IMR-90 (cell line): Measurements from ENCODE around the gene CCSER1. TPM values are rescaled to one million over a fixed set of nuclear protein-coding genes. Genes with fewer than 3 reads are reported as not detected.

Experiments
- ATAC-seq: fragments of 200-7000 bp; cut with Tn5 transposase; 2 replicates; pipeline ENCODE4 v1.9.1; 2020; ENCODE audit warnings: low read depth, mild to moderate bottlenecking, moderate library complexity
- BruUV-seq: library from RNA; stranded (reverse); fragments of 400-500 nt; replicated peaks from 2 replicates; lab custom pipeline; 2021; lab: Mats Ljungman, UMichigan
- CTCF ChIA-PET: fragments of 300-600 bp; formaldehyde crosslinking; extraction: SDS; loops from one replicate; lab custom pipeline; 2021; ENCODE audit warnings: antibody characterized with exemption; lab: Yijun Ruan, JAX
- POLR2A ChIA-PET: fragments of 300-600 bp; sonication (Branson Sonifier 250); formaldehyde crosslinking; loops from one replicate; lab custom pipeline; 2022; ENCODE audit warnings: antibody characterized with exemption; ENCODE audit not compliant: unreplicated experiment; lab: Charles Lee
- DNase-seq: peaks from one replicate; pipeline ENCODE4 v3.0.0; 2013
- H2AFZ ChIP-seq: replicated peaks from 2 replicates; pipeline ENCODE3; 2013; ENCODE audit warnings: low read length, mild to moderate bottlenecking; ENCODE audit not compliant: poor library complexity
- H2AK5ac ChIP-seq: 2 replicates; pipeline ENCODE4 v1.6.1; 2013; ENCODE audit warnings: low read depth, low read length, inconsistent platforms
- H2AK9ac ChIP-seq: replicated peaks from 2 replicates; pipeline ENCODE3; 2013; ENCODE audit warnings: mild to moderate bottlenecking, low read depth, low read length, moderate library complexity; ENCODE audit not compliant: poor library complexity
- H2BK120ac ChIP-seq: 2 replicates; pipeline ENCODE4 v1.6.1; 2013; ENCODE audit warnings: low read depth, low read length, inconsistent platforms
- H2BK15ac ChIP-seq: 3 replicates; pipeline ENCODE4 v1.6.1; 2013; ENCODE audit warnings: low read depth, low read length, inconsistent platforms
- H2BK20ac ChIP-seq: 2 replicates; pipeline ENCODE4 v1.6.1; 2013; ENCODE audit warnings: low read depth, mild to moderate bottlenecking, inconsistent platforms, low read length, moderate library complexity
- H2BK5ac ChIP-seq: 2 replicates; pipeline ENCODE4 v1.6.1; 2013; ENCODE audit warnings: mild to moderate bottlenecking, low read depth, low read length, inconsistent platforms; ENCODE audit not compliant: poor library complexity, severe bottlenecking
- H3K14ac ChIP-seq: replicated peaks from 2 replicates; pipeline ENCODE4 v1.6.1; 2013; ENCODE audit warnings: low read depth, low read length, inconsistent platforms
- H3K18ac ChIP-seq: 2 replicates; pipeline ENCODE4 v1.6.1; 2013; ENCODE audit warnings: low read depth, low read length, control low read depth
- H3K23ac ChIP-seq: 2 replicates; pipeline ENCODE4 v1.6.1; 2013; ENCODE audit warnings: low read depth, low read length, inconsistent platforms
- H3K27ac ChIP-seq: 2 replicates; pipeline ENCODE4 v1.5.1; 2013; ENCODE audit warnings: mild to moderate bottlenecking, control low read depth, low read length; ENCODE audit not compliant: insufficient read depth
- H3K27me3 ChIP-seq: 2 replicates; pipeline ENCODE4 v1.6.1; 2013; ENCODE audit warnings: low read length; ENCODE audit not compliant: control insufficient read depth, insufficient read depth
- H3K36me3 ChIP-seq: 2 replicates; pipeline ENCODE4 v1.6.1; 2013; ENCODE audit warnings: low read length, mixed read lengths; ENCODE audit not compliant: control insufficient read depth, insufficient read depth
- H3K4ac ChIP-seq: 2 replicates; pipeline ENCODE4 v1.6.1; 2013; ENCODE audit warnings: low read depth, low read length, inconsistent platforms
- H3K4me1 ChIP-seq: 2 replicates; pipeline ENCODE4 v1.6.1; 2013; ENCODE audit warnings: low read length, mixed read lengths; ENCODE audit not compliant: control insufficient read depth, insufficient read depth
- H3K4me2 ChIP-seq: 2 replicates; pipeline ENCODE4 v1.6.1; 2013; ENCODE audit warnings: low read depth, mild to moderate bottlenecking, control low read depth, low read length, moderate library complexity
- H3K4me3 ChIP-seq: 2 replicates; pipeline ENCODE4 v1.5.1; 2013; ENCODE audit warnings: low read depth, mild to moderate bottlenecking, control low read depth, low read length, moderate library complexity; ENCODE audit not compliant: insufficient read depth
- H3K56ac ChIP-seq: 2 replicates; pipeline ENCODE4 v1.6.1; 2013; ENCODE audit warnings: low read length, inconsistent platforms; ENCODE audit not compliant: insufficient read depth; ENCODE audit errors: extremely low read depth
- H3K79me1 ChIP-seq, 2 experiments: 2 replicates each; pipeline ENCODE4 v1.6.1; 2013; ENCODE audit warnings: low read length in 2 of 2, inconsistent platforms in 1 of 2, low read depth in 1 of 2
- H3K9ac ChIP-seq: 2 replicates; pipeline ENCODE4 v1.6.1; 2013; ENCODE audit warnings: low read depth, low read length, control low read depth
- H3K9me1 ChIP-seq: 2 replicates; pipeline ENCODE4 v1.6.1; 2013; ENCODE audit warnings: low read length, inconsistent platforms; ENCODE audit not compliant: insufficient read depth
- H3K9me3 ChIP-seq: 2 replicates; pipeline ENCODE4 v1.6.1; 2013; ENCODE audit warnings: low read length; ENCODE audit not compliant: control insufficient read depth, insufficient read depth
- H4K20me1 ChIP-seq: 2 replicates; pipeline ENCODE4 v1.6.1; 2013; ENCODE audit warnings: low read length, inconsistent platforms; ENCODE audit not compliant: insufficient read depth
- H4K5ac ChIP-seq: 2 replicates; pipeline ENCODE4 v1.6.1; 2013; ENCODE audit warnings: mild to moderate bottlenecking, low read depth, low read length, control low read depth
- H4K8ac ChIP-seq, 2 experiments: 2 replicates each; pipeline ENCODE4 v1.6.1; 2013; ENCODE audit warnings: low read depth in 2 of 2, low read length in 2 of 2, control low read depth in 1 of 2, inconsistent platforms in 1 of 2
- H4K91ac ChIP-seq: 2 replicates; pipeline ENCODE4 v1.6.1; 2013; ENCODE audit warnings: low read depth, low read length, inconsistent platforms; ENCODE audit not compliant: insufficient read depth
- ELK1 ChIP-seq: fragments of 150-350 bp; IDR thresholded peaks from 2 replicates; pipeline ENCODE4 v1.6.1; 2016; ENCODE audit warnings: low read depth, mild to moderate bottlenecking, low read length, moderate library complexity, borderline replicate concordance
- RCOR1 ChIP-seq: IDR thresholded peaks from 2 replicates; pipeline ENCODE4 v1.6.1; 2012; ENCODE audit warnings: mild to moderate bottlenecking, low read length, improper control_type of control experiment; ENCODE audit not compliant: insufficient replicate concordance
- USF2 ChIP-seq: fragments of 150-350 bp; IDR thresholded peaks from 2 replicates; pipeline ENCODE4 v1.6.1; 2017; ENCODE audit warnings: mild to moderate bottlenecking, antibody characterized with exemption, low read length, low read depth
- WGBS, 2 experiments: methylation state at CpG; one replicate each; pipeline versions ENCODE4 v1.1.5 to v1.1.7; 2013; ENCODE audit warnings: missing lambda C conversion rate in 2 of 2; ENCODE audit not compliant: insufficient read length in 1 of 2; ENCODE audit errors: extremely low coverage in 2 of 2; 5-methylcytosine and 5-hydroxymethylcytosine counted together
- dilution Hi-C: fragments of 300-500 bp; cut with HindIII; formaldehyde crosslinking; loops from one replicate; pipeline ENCODE4 v1.14.3; 2018; ENCODE audit warnings: low sequenced_read_pairs; ENCODE audit not compliant: unreplicated experiment
- in situ Hi-C: fragments of 300-500 bp; cut with MboI; formaldehyde crosslinking; loops from 3 replicates; pipeline ENCODE4 v1.14.3; 2019; ENCODE audit warnings: low sequenced_read_pairs, inconsistent platforms, mixed read lengths
- intact Hi-C: fragments of 100-400 bp; cut with micrococcal nuclease; formaldehyde crosslinking; loops from 2 replicates; pipeline ENCODE4 v1.10.0; 2022
- polyA plus RNA-seq, 3 experiments: library from polyadenylated mRNA; depleted of rRNA; stranded (reverse); fragments of >200 nt; gene quantifications; 2 replicates each; pipeline ENCODE4 v1.2.3, GENCODE V29; 2012; ENCODE audit warnings: low replicate concordance in 1 of 3
- total RNA-seq: library from RNA; depleted of rRNA; stranded (reverse); fragments of >200 nt; gene quantifications from 2 replicates; pipeline ENCODE4 v1.2.3, GENCODE V29; 2012

The CCSER1 gene
- total and polyA plus RNA-seq, 2 of the 4 experiments (the other 2 are of a cell fraction) = not detected

GRCh38 chr4:90274175-90274574 lies 147.0 kb downstream of the CCSER1 start:
- H4K5ac ChIP-seq = no peak overlapping the region

More at GRCh38 chr4:90274175-90274574, 147.0 kb downstream of the CCSER1 start:
- Histone ChIP-seq H3K4me2 (no peak overlapping the region), H2BK20ac (no peak overlapping the region), H4K8ac (no peak overlapping the region), H3K9me3 (no peaks in the 10 kb centered on the region), H2BK120ac (no peak overlapping the region), H3K27me3 (no peaks in the 10 kb centered on the region), H3K9ac (no peak overlapping the region), H2AK9ac (no peak overlapping the region), H3K9me1 (no peaks in the 10 kb centered on the region), H3K36me3 (no peaks in the 10 kb centered on the region), H3K27ac (no peak overlapping the region), H2BK15ac (no peak overlapping the region), H3K4me3 (no peak overlapping the region), H2AK5ac (no peak overlapping the region), H2BK5ac (no peak overlapping the region), H3K14ac (no peak overlapping the region), H4K91ac (no peak overlapping the region), H3K4me1 (no peaks in the 10 kb centered on the region), H3K4ac (no peak overlapping the region), H2AFZ (no peak overlapping the region), H3K23ac (no peak overlapping the region), H4K20me1 (no peaks in the 10 kb centered on the region), H3K79me1 (no peaks in the 10 kb centered on the region), H3K18ac (no peak overlapping the region), H3K56ac (no peak overlapping the region)
- no peak for TF ChIP-seq RCOR1
- no peak for TF ChIP-seq USF2
- no peak for TF ChIP-seq ELK1
- ATAC-seq (no peak), DNase-seq (no peak)
- CTCF ChIA-PET = no interaction called here
- no TSS peak for BruUV-seq
- dilution Hi-C loops (no loop called here), intact Hi-C loops (no loop called here), in situ Hi-C loops (no loop called here)
- no CpG with 5 or more reads among the region's 1 CpG for whole genome bisulfite sequencing, 2 experiments
- POLR2A ChIA-PET = no interaction called here
